ENCODE results near the gene MYO3B.

GRCh38 chr2:170181602-170182001, 3.7 kb downstream of the MYO3B start:
- TF ChIP-seq CTCF (conservative IDR thresholded peaks at IDR 0.05; ENCODE audit: low read length) (no peak), EZH2phosphoT487 (IDR thresholded peaks at IDR 0.05; ENCODE audit: borderline replicate concordance, low read depth, low read length) (no peak)
